HCT116 (cell line): ENCODE results near the gene TMEM156. TPM values are rescaled to one million over a fixed set of nuclear protein-coding genes. Genes with fewer than 3 reads are reported as not detected.

Experiments
- ATAC-seq: fragments of 200-7000 bp; cut with Tn5 transposase; 2 replicates; pipeline ENCODE4 v1.9.1; 2020; ENCODE audit warnings: mild to moderate bottlenecking, moderate library complexity
- BruUV-seq: library from RNA; stranded (reverse); fragments of 400-500 nt; replicated peaks from 2 replicates; lab custom pipeline; 2021; lab: Mats Ljungman, UMichigan
- CTCF ChIA-PET: fragments of 300-600 bp; sonication (Branson Sonifier 250); formaldehyde crosslinking; loops from one replicate; lab custom pipeline; 2021; ENCODE audit warnings: antibody characterized with exemption; lab: Charles Lee
- POLR2A ChIA-PET: fragments of 300-600, 350-600 bp; sonication (Branson Sonifier 250); formaldehyde crosslinking; loops from one replicate; lab custom pipeline; 2021; ENCODE audit warnings: antibody characterized with exemption; lab: Charles Lee
- RAD21 ChIA-PET, 2 experiments: fragments of 300-600 bp; sonication (Branson Sonifier 250); formaldehyde crosslinking; loops; one replicate each; lab custom pipeline; 2023; ENCODE audit warnings: low total read pairs in 2 of 2; ENCODE audit not compliant: uncharacterized antibody in 2 of 2, unreplicated experiment in 2 of 2, low non-redundant PET in 1 of 2; lab: Charles Lee
- DNase-seq: peaks from one replicate; pipeline ENCODE4 v3.0.0-alpha.2; 2010; ENCODE audit warnings: low read depth, low spot score
- H2AFZ ChIP-seq: fragments of 200-600 bp; shearing (Covaris generic), sonication (generic); 2 replicates; pipeline ENCODE4 v1.6.1; 2017; ENCODE audit warnings: low read depth, mixed run types, mixed read lengths, antibody characterized with exemption, low read length; ENCODE audit not compliant: poor library complexity, severe bottlenecking
- H3K27ac ChIP-seq: 2 replicates; pipeline ENCODE4 v1.5.1; 2012; ENCODE audit warnings: low read depth, low read length
- H3K27me3 ChIP-seq: fragments of 200-600 bp; sonication (generic); 2 replicates; pipeline ENCODE4 v1.6.1; 2016; ENCODE audit warnings: mixed run types, low read length, mixed read lengths; ENCODE audit not compliant: insufficient read depth
- H3K36me3 ChIP-seq, 2 experiments: fragments of 200-500 bp in 1 of 2; fragments of 200-600 bp in 1 of 2; sonication (Bioruptor generic) in 1 of 2; sonication (generic) in 1 of 2; 2 replicates each; pipeline versions ENCODE4 v1.5.1 to v1.6.1; 2014 to 2016; ENCODE audit warnings: low read length in 2 of 2, inconsistent platforms in 1 of 2, mixed read lengths in 1 of 2, mixed run types in 1 of 2; ENCODE audit not compliant: insufficient read depth in 2 of 2, control insufficient read depth in 1 of 2
- H3K4me1 ChIP-seq, 2 experiments: fragments of 200-600 bp in 1 of 2; sonication (generic) in 1 of 2; 2 replicates each; pipeline versions ENCODE4 v1.5.1 to v1.6.1; 2012 to 2017; ENCODE audit warnings: low read length in 2 of 2, inconsistent platforms in 1 of 2, mild to moderate bottlenecking in 1 of 2, mixed read lengths in 1 of 2, mixed run types in 1 of 2, moderate library complexity in 1 of 2; ENCODE audit not compliant: insufficient read depth in 2 of 2, control insufficient read depth in 1 of 2
- H3K4me2 ChIP-seq: fragments of 200-600 bp; sonication (generic); 2 replicates; pipeline ENCODE4 v1.6.1; 2017; ENCODE audit warnings: mixed run types, low read length, mixed read lengths
- H3K4me3 ChIP-seq, 2 experiments: fragments of 200-600 bp in 1 of 2; sonication (generic) in 1 of 2; replicated peaks in 1 of 2; 2 replicates each; pipeline ENCODE4 v1.5.1; 2011 to 2016; ENCODE audit warnings: low read length in 2 of 2, control low read depth in 1 of 2, low read depth in 1 of 2, mild to moderate bottlenecking in 1 of 2, mixed read lengths in 1 of 2, mixed run types in 1 of 2
- H3K79me2 ChIP-seq: fragments of 200-600 bp; sonication (generic); 2 replicates; pipeline ENCODE4 v1.6.1; 2017; ENCODE audit warnings: mild to moderate bottlenecking, mixed run types, low read length, moderate library complexity, mixed read lengths; ENCODE audit not compliant: insufficient read depth
- H3K9ac ChIP-seq: fragments of 200-600 bp; sonication (generic); 2 replicates; pipeline ENCODE4 v1.6.1; 2016; ENCODE audit warnings: low read length, mixed read lengths
- H3K9me2 ChIP-seq: fragments of 200-600 bp; sonication (generic), shearing (Covaris generic); 2 replicates; pipeline ENCODE4 v1.6.1; 2017; ENCODE audit warnings: mixed run types, mild to moderate bottlenecking, moderate library complexity; ENCODE audit not compliant: insufficient read depth
- H3K9me3 ChIP-seq, 2 experiments: fragments of 200-500 bp in 1 of 2; fragments of 200-600 bp in 1 of 2; sonication (Bioruptor generic) in 1 of 2; sonication (generic) in 1 of 2; 2 replicates each; pipeline ENCODE4 v1.6.1; 2014 to 2017; ENCODE audit warnings: low read length in 2 of 2, mixed read lengths in 2 of 2, inconsistent platforms in 1 of 2, low read depth in 1 of 2, mild to moderate bottlenecking in 1 of 2, mixed run types in 1 of 2, moderate library complexity in 1 of 2; ENCODE audit not compliant: control insufficient read depth in 1 of 2, insufficient read depth in 1 of 2
- H4K20me1 ChIP-seq: fragments of 200-600 bp; sonication (generic), shearing (Covaris generic); 2 replicates; pipeline ENCODE4 v1.6.1; 2017; ENCODE audit warnings: mixed run types, mild to moderate bottlenecking, moderate library complexity; ENCODE audit not compliant: insufficient read depth
- EGR1 ChIP-seq: IDR thresholded peaks from 2 replicates; pipeline ENCODE4 v1.6.1; 2012; ENCODE audit warnings: low read depth
- ELF1 ChIP-seq: IDR thresholded peaks from 2 replicates; pipeline ENCODE4 v1.6.1; 2012; ENCODE audit warnings: low read depth, borderline replicate concordance
- EZH2 ChIP-seq: fragments of 200-600 bp; sonication (generic); IDR thresholded peaks from 2 replicates; pipeline ENCODE4 v1.6.1; 2017; ENCODE audit warnings: antibody characterized with exemption, mixed run types
- EZH2phosphoT487 ChIP-seq: fragments of 200-600 bp; IDR thresholded peaks from 2 replicates; pipeline ENCODE4 v1.6.1; 2018; ENCODE audit warnings: antibody characterized with exemption, borderline replicate concordance
- FOSL1 ChIP-seq: IDR thresholded peaks from 2 replicates; pipeline ENCODE4 v1.6.1; 2012; ENCODE audit warnings: low read depth
- JUND ChIP-seq: IDR thresholded peaks from 2 replicates; pipeline ENCODE4 v1.6.1; 2012
- MAX ChIP-seq: IDR thresholded peaks from 2 replicates; pipeline ENCODE4 v1.6.1; 2012
- RAD21 ChIP-seq: IDR thresholded peaks from 2 replicates; pipeline ENCODE4 v1.6.1; 2012; ENCODE audit warnings: low read depth, mild to moderate bottlenecking
- SIN3A ChIP-seq: IDR thresholded peaks from 2 replicates; pipeline ENCODE4 v1.6.1; 2012; ENCODE audit warnings: low read depth
- SP1 ChIP-seq: IDR thresholded peaks from 2 replicates; pipeline ENCODE4 v1.6.1; 2012; ENCODE audit warnings: low read depth
- SRF ChIP-seq: IDR thresholded peaks from 2 replicates; pipeline ENCODE4 v1.6.1; 2012; ENCODE audit warnings: low read depth
- TCF7L2 ChIP-seq: IDR thresholded peaks from 2 replicates; pipeline ENCODE4 v1.7.0; 2011; ENCODE audit warnings: borderline replicate concordance, inconsistent platforms; ENCODE audit not compliant: insufficient read depth, insufficient read length; ENCODE audit errors: extremely low read depth
- ZBTB33 ChIP-seq: IDR thresholded peaks from 2 replicates; pipeline ENCODE4 v1.6.1; 2011; ENCODE audit warnings: mild to moderate bottlenecking, low read length, moderate library complexity; ENCODE audit not compliant: insufficient replicate concordance; ENCODE audit errors: extremely low read depth
- intact Hi-C: fragments of 100-400 bp; cut with micrococcal nuclease; formaldehyde crosslinking; loops from 2 replicates; pipeline ENCODE4 v1.10.0; 2022
- total RNA-seq: library from RNA; stranded (reverse); gene quantifications from one replicate; pipeline ENCODE4 v1.2.1, GENCODE V29; 2021; ENCODE audit not compliant: unreplicated experiment
- TF ChIP-seq, protein P1 (sequence below): IDR thresholded peaks from 2 replicates; pipeline ENCODE4 v1.6.1; 2012; ENCODE audit warnings: low read depth

Gene TMEM156
- total RNA-seq, 1 experiment from 2014 or later, result 0.22 TPM

- Histone ChIP-seq H2AFZ (no peak overlapping the region), H3K9ac (no peak overlapping the region), H3K9me2 (no peaks in the 10 kb centered on the region), H3K4me1 (no peaks in the 10 kb centered on the region), H3K4me2 (no peak overlapping the region), H3K79me2 (0 out of 2 replicates have a peak, but pooled peaks cover 4% of the 10 kb centered on the region), H3K36me3 (no peaks in the 10 kb centered on the region), H3K27ac (no peak overlapping the region), H3K27me3 (no peaks in the 10 kb centered on the region), H3K4me3 (no peak overlapping the region), H4K20me1 (no peaks in the 10 kb centered on the region), H3K9me3 (no peaks in the 10 kb centered on the region)
- RAD21 ChIA-PET, result no interaction called here
- ATAC-seq, result no peak
- intact Hi-C loops, result no loop called here
- no peak for DNase-seq
- no TSS peak for BruUV-seq
- POLR2A ChIA-PET, result no interaction called here
- CTCF ChIA-PET, result no interaction called here
- no peak for TF ChIP-seq SIN3A
- peak; percentile 16; the same call in 1 of the 2 replicates for TF ChIP-seq RAD21
- no peak for TF ChIP-seq JUND
These were observed 29.2 kb upstream of the TMEM156 start for GRCh38 chr4:39061457-39061856.

GRCh38 chr4:39056023-39056422 is 23.8 kb upstream of the TMEM156 start:
- DNase-seq, result no peak

More at GRCh38 chr4:39056023-39056422, 23.8 kb upstream of the TMEM156 start:
- intact Hi-C loops, result no loop called here
- Histone ChIP-seq H3K9ac (no peak overlapping the region), H3K4me2 (no peak overlapping the region), H4K20me1 (no peaks in the 10 kb centered on the region), H3K9me3 (no peaks in the 10 kb centered on the region), H3K9me2 (no peaks in the 10 kb centered on the region), H3K36me3 (no peaks in the 10 kb centered on the region), H3K79me2 (0 out of 2 replicates have a peak, but pooled peaks cover 4% of the 10 kb centered on the region), H3K4me3 (no peak overlapping the region), H2AFZ (no peak overlapping the region), H3K27me3 (no peaks in the 10 kb centered on the region), H3K27ac (no peak overlapping the region), H3K4me1 (peaks cover 0 to 2% of the 10 kb centered on the region in 2 experiments; a peak in 1 of 4 replicates)
- no peak for ATAC-seq
- CTCF ChIA-PET, result no interaction called here
- BruUV-seq, result no TSS peak
- POLR2A ChIA-PET, result no interaction called here
- no peak for TF ChIP-seq SP1
- TF ChIP-seq SRF, result no peak
- TF ChIP-seq EZH2, result no peak
- no peak for TF ChIP-seq FOSL1
- no peak for TF ChIP-seq JUND
- no peak for TF ChIP-seq ZBTB33
- TF ChIP-seq, protein P1, sequence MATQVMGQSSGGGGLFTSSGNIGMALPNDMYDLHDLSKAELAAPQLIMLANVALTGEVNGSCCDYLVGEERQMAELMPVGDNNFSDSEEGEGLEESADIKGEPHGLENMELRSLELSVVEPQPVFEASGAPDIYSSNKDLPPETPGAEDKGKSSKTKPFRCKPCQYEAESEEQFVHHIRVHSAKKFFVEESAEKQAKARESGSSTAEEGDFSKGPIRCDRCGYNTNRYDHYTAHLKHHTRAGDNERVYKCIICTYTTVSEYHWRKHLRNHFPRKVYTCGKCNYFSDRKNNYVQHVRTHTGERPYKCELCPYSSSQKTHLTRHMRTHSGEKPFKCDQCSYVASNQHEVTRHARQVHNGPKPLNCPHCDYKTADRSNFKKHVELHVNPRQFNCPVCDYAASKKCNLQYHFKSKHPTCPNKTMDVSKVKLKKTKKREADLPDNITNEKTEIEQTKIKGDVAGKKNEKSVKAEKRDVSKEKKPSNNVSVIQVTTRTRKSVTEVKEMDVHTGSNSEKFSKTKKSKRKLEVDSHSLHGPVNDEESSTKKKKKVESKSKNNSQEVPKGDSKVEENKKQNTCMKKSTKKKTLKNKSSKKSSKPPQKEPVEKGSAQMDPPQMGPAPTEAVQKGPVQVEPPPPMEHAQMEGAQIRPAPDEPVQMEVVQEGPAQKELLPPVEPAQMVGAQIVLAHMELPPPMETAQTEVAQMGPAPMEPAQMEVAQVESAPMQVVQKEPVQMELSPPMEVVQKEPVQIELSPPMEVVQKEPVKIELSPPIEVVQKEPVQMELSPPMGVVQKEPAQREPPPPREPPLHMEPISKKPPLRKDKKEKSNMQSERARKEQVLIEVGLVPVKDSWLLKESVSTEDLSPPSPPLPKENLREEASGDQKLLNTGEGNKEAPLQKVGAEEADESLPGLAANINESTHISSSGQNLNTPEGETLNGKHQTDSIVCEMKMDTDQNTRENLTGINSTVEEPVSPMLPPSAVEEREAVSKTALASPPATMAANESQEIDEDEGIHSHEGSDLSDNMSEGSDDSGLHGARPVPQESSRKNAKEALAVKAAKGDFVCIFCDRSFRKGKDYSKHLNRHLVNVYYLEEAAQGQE, result no peak
- TF ChIP-seq EZH2phosphoT487, result no peak
- TF ChIP-seq RAD21, result no peak
- TF ChIP-seq SIN3A, result no peak
- TF ChIP-seq ELF1, result no peak
- TF ChIP-seq TCF7L2, result no peak
- no peak for TF ChIP-seq MAX
- TF ChIP-seq EGR1, result no peak
- RAD21 ChIA-PET, result no interaction called here
